CD4-positive, alpha-beta T cell (primary cell): ENCODE measurements around the gene TGFBI. TPM values are rescaled to one million over a fixed set of nuclear protein-coding genes. Genes with fewer than 3 reads are reported as not detected.

Experiments
- ATAC-seq: fragments of 200-7000 bp; cut with Tn5 transposase; one replicate; pipeline ENCODE4 v1.10.0; 2022; ENCODE audit warnings: mild to moderate bottlenecking; ENCODE audit not compliant: poor library complexity
- CTCF ChIA-PET: fragments of 350-600 bp; sonication (Branson Sonifier 250); formaldehyde crosslinking; loops from one replicate; lab custom pipeline; 2021; ENCODE audit warnings: antibody characterized with exemption, inconsistent platforms; lab: Charles Lee
- POLR2A ChIA-PET: fragments of 350-600 bp; sonication (Branson Sonifier 250); formaldehyde crosslinking; loops from one replicate; lab custom pipeline; 2021; ENCODE audit warnings: antibody characterized with exemption, inconsistent platforms; lab: Charles Lee
- DNase-seq, 14 experiments: peaks; one replicate each; pipeline ENCODE4 v3.0.0-alpha.2; 2013 to 2020; ENCODE audit warnings: mixed read lengths in 2 of 14
- H3K27ac ChIP-seq, 2 donors: one replicate each; pipeline versions ENCODE4 v1.5.1 to v1.7.0; 2013; ENCODE audit warnings: low read length in 2 of 2, low read depth in 1 of 2, mild to moderate bottlenecking in 1 of 2
- H3K27me3 ChIP-seq, 2 experiments: 1 replicate in 1 of 2; 2 replicates in 1 of 2; pipeline versions ENCODE4 v1.6.1 to v1.7.0; 2013; ENCODE audit warnings: low read length in 2 of 2, control low read depth in 1 of 2, mild to moderate bottlenecking in 1 of 2, moderate library complexity in 1 of 2; ENCODE audit not compliant: insufficient read depth in 2 of 2, control insufficient read depth in 1 of 2
- H3K36me3 ChIP-seq: one replicate; pipeline ENCODE4 v1.6.1; 2013; ENCODE audit warnings: low read length, control low read depth; ENCODE audit not compliant: insufficient read depth
- H3K4me1 ChIP-seq: one replicate; pipeline ENCODE4 v1.6.1; 2013; ENCODE audit warnings: low read length, control low read depth; ENCODE audit not compliant: insufficient read depth
- H3K4me3 ChIP-seq: one replicate; pipeline ENCODE4 v1.5.1; 2013; ENCODE audit warnings: mild to moderate bottlenecking, low read length, moderate library complexity
- H3K9me3 ChIP-seq, 2 experiments: 1 replicate in 1 of 2; 2 replicates in 1 of 2; pipeline versions ENCODE4 v1.6.1 to v1.7.0; 2013; ENCODE audit warnings: low read length in 2 of 2, mild to moderate bottlenecking in 2 of 2, control low read depth in 1 of 2, moderate library complexity in 1 of 2; ENCODE audit not compliant: control insufficient read depth in 1 of 2, insufficient read depth in 1 of 2
- H3K27ac Mint-ChIP-seq: one replicate; pipeline ENCODE4 v1.8.0; 2020; ENCODE audit warnings: mixed read lengths
- H3K27me3 Mint-ChIP-seq: one replicate; pipeline ENCODE4 v1.8.0; 2021; ENCODE audit warnings: mixed read lengths
- H3K36me3 Mint-ChIP-seq: one replicate; pipeline ENCODE4 v1.8.0; 2021; ENCODE audit warnings: low read depth, mixed read lengths
- H3K4me1 Mint-ChIP-seq: one replicate; pipeline ENCODE4 v1.8.0; 2021; ENCODE audit warnings: low read depth, mixed read lengths
- H3K4me3 Mint-ChIP-seq: one replicate; pipeline ENCODE4 v1.8.0; 2020; ENCODE audit warnings: mild to moderate bottlenecking, mixed read lengths
- H3K9me3 Mint-ChIP-seq: one replicate; pipeline ENCODE4 v1.8.0; 2020; ENCODE audit warnings: mixed read lengths
- intact Hi-C, 2 experiments: fragments of 100-400 bp; cut with DNase I in 1 of 2; cut with micrococcal nuclease in 1 of 2; formaldehyde crosslinking; loops; one replicate each; pipeline versions ENCODE4 v1.15.1 to v1.9.0; 2023 to 2025; cut with DNase I, micrococcal nuclease
- total RNA-seq, 174 experiments: library from RNA in 2 of 174; stranded (reverse) in 2 of 174; gene quantifications; one replicate each; pipeline ENCODE4 v1.2.3 and lab custom pipeline; 2021 to 2026
- TF ChIP-seq, protein P1 (sequence below): fragments of 200-600 bp; IDR thresholded peaks from one replicate; pipeline ENCODE4 v1.8.0; 2022; ENCODE audit warnings: antibody characterized with exemption, mild to moderate bottlenecking

Gene TGFBI
- total RNA-seq, 2 experiments from 2014 or later: 4.8 to 5.9 TPM

- Mint-ChIP-seq H3K36me3 (no peaks in the 10 kb centered on the region), H3K27ac (no peak overlapping the region), H3K4me3 (no peak overlapping the region), H3K9me3 (no peaks in the 10 kb centered on the region), H3K4me1 (no peaks in the 10 kb centered on the region), H3K27me3 (peaks cover 33% of the 10 kb centered on the region)
- no peak for DNase-seq
- H3K27ac ChIP-seq: no peak overlapping the region
- no peaks in the 10 kb centered on the region for H3K36me3 ChIP-seq
- intact Hi-C loops: no loop called here
- ChIA-PET POLR2A (no interaction called here), CTCF (interaction anchor here (0.7 kb wide), 1 partner anchor 31 kb away, joined by 3 read pairs; no protein-coding TSS in a partner anchor)
- no peak overlapping the region for H3K4me3 ChIP-seq
- TF ChIP-seq, protein P1, sequence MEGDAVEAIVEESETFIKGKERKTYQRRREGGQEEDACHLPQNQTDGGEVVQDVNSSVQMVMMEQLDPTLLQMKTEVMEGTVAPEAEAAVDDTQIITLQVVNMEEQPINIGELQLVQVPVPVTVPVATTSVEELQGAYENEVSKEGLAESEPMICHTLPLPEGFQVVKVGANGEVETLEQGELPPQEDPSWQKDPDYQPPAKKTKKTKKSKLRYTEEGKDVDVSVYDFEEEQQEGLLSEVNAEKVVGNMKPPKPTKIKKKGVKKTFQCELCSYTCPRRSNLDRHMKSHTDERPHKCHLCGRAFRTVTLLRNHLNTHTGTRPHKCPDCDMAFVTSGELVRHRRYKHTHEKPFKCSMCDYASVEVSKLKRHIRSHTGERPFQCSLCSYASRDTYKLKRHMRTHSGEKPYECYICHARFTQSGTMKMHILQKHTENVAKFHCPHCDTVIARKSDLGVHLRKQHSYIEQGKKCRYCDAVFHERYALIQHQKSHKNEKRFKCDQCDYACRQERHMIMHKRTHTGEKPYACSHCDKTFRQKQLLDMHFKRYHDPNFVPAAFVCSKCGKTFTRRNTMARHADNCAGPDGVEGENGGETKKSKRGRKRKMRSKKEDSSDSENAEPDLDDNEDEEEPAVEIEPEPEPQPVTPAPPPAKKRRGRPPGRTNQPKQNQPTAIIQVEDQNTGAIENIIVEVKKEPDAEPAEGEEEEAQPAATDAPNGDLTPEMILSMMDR: no peak
- no peak for ATAC-seq
- peaks cover 4% of the 10 kb centered on the region for H3K4me1 ChIP-seq
- H3K9me3 ChIP-seq: peaks cover 0 to 3% of the 10 kb centered on the region in 2 experiments
- peaks cover 6 to 12% of the 10 kb centered on the region in 2 experiments for H3K27me3 ChIP-seq
Measured at GRCh38 chr5:135980620-135981019, 48.2 kb upstream of the TGFBI start.

DNA sequence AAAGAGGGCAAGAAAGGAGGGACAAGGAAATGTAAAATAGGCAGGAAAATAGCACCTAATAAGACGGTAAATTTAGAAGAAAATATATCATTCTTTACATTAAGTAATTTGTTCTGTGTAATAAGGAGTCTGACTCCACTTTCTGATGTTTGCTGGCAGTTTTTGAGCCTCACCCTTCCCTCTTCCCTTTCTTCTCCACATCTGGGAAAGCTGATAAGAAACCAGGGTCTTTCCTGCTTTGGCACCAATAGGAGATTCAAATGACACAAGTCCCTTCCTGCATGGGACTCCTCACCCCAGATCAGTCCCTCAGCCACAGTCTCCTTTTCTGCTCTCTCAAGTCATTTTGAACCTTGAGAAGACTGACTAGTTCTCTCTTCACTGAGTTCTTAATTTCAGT lies 42.8 kb upstream of the TGFBI start:
- no peak for ATAC-seq
- no peak overlapping the region for H3K4me3 ChIP-seq
- H3K27ac Mint-ChIP-seq: no peak overlapping the region
- peaks cover 19% of the 10 kb centered on the region for H3K27me3 Mint-ChIP-seq
- H3K4me3 Mint-ChIP-seq: no peak overlapping the region
- TF ChIP-seq, protein P1: no peak
- intact Hi-C loops: no loop called here
- ChIA-PET CTCF (no interaction called here), POLR2A (no interaction called here)
- H3K9me3 Mint-ChIP-seq: no peaks in the 10 kb centered on the region
- no peaks in the 10 kb centered on the region for H3K4me1 ChIP-seq
- no peaks in the 10 kb centered on the region for H3K4me1 Mint-ChIP-seq
- peaks cover 0 to 9% of the 10 kb centered on the region in 2 experiments for H3K9me3 ChIP-seq
- no peaks in the 10 kb centered on the region for H3K36me3 Mint-ChIP-seq
- no peak for DNase-seq
- no peaks in the 10 kb centered on the region for H3K36me3 ChIP-seq
- H3K27me3 ChIP-seq: peaks cover 4% of the 10 kb centered on the region in 2 experiments
- H3K27ac ChIP-seq: no peak overlapping the region

GRCh38 chr5:135986401-135986800 lies 42.4 kb upstream of the TGFBI start:
- Mint-ChIP-seq H3K4me3 (no peak overlapping the region), H3K27ac (no peak overlapping the region), H3K4me1 (no peaks in the 10 kb centered on the region), H3K9me3 (no peaks in the 10 kb centered on the region), H3K27me3 (peaks cover 19% of the 10 kb centered on the region), H3K36me3 (no peaks in the 10 kb centered on the region)
- ATAC-seq (no peak), DNase-seq (no peak)
- no peak overlapping the region for H3K27ac ChIP-seq
- intact Hi-C loops: no loop called here
- H3K4me3 ChIP-seq: no peak overlapping the region
- H3K36me3 ChIP-seq: no peaks in the 10 kb centered on the region
- peaks cover 0 to 11% of the 10 kb centered on the region in 2 experiments for H3K9me3 ChIP-seq
- H3K4me1 ChIP-seq: no peaks in the 10 kb centered on the region
- CTCF ChIA-PET: no interaction called here
- POLR2A ChIA-PET: no interaction called here
- TF ChIP-seq, protein P1: no peak
- H3K27me3 ChIP-seq: peaks cover 4% of the 10 kb centered on the region in 2 experiments
